Kidney (tissue), 14 donors: ENCODE results near the gene SHROOM2. TPM values are rescaled to one million over a fixed set of nuclear protein-coding genes. Genes with fewer than 3 reads are reported as not detected.

Experiments
- DNase-seq, 5 donors: peaks; one replicate each; pipeline ENCODE4 v3.0.0-alpha.2; 2013 to 2020
- FAIRE-seq: peaks from 2 replicates; lab custom pipeline; 2012; peaks lifted over from hg19 to GRCh38; lab: Jason Lieb, UNC
- H3K27ac ChIP-seq, 2 donors: one replicate each; pipeline ENCODE4 v1.7.0; 2013; ENCODE audit warnings: low read depth in 2 of 2, low read length in 2 of 2, inconsistent platforms in 1 of 2
- H3K27me3 ChIP-seq: one replicate; pipeline ENCODE4 v1.7.1; 2013; ENCODE audit warnings: low read length, inconsistent platforms; ENCODE audit not compliant: control insufficient read depth, insufficient read depth
- H3K36me3 ChIP-seq, 3 donors: one replicate each; pipeline versions ENCODE4 v1.7.0 to v1.7.1; 2013; ENCODE audit warnings: low read length in 3 of 3, control low read depth in 1 of 3, inconsistent platforms in 1 of 3; ENCODE audit not compliant: insufficient read depth in 3 of 3, control insufficient read depth in 2 of 3
- H3K4me1 ChIP-seq, 3 donors: one replicate each; pipeline versions ENCODE4 v1.7.0 to v1.7.1; 2013; ENCODE audit warnings: low read length in 3 of 3, inconsistent platforms in 1 of 3, low read depth in 1 of 3; ENCODE audit not compliant: control insufficient read depth in 2 of 3, insufficient read depth in 2 of 3
- H3K4me3 ChIP-seq, 3 donors: one replicate each; pipeline versions ENCODE4 v1.7.0 to v1.8.1; 2013; ENCODE audit warnings: low read length in 3 of 3, control low read depth in 1 of 3, inconsistent platforms in 1 of 3
- H3K9ac ChIP-seq, 3 donors: one replicate each; pipeline versions ENCODE4 v1.7.0 to v1.7.1; 2013; ENCODE audit warnings: low read length in 3 of 3, control low read depth in 1 of 3, inconsistent platforms in 1 of 3
- H3K9me3 ChIP-seq, 3 donors: one replicate each; pipeline versions ENCODE4 v1.7.0 to v1.7.1; 2013; ENCODE audit warnings: low read length in 3 of 3, control low read depth in 1 of 3, inconsistent platforms in 1 of 3; ENCODE audit not compliant: control insufficient read depth in 2 of 3, insufficient read depth in 1 of 3
- CTCF ChIP-seq: IDR thresholded peaks from 3 replicates; pipeline ENCODE4 v1.5.1; 2012; ENCODE audit warnings: mild to moderate bottlenecking, moderate library complexity, borderline replicate concordance; ENCODE audit not compliant: insufficient read depth; ENCODE audit errors: extremely low read depth
- intact Hi-C: fragments of 100-400 bp; cut with DNase I; formaldehyde crosslinking; loops from one replicate; pipeline ENCODE4 v1.11.1; 2022
- polyA plus RNA-seq: library from polyadenylated mRNA; stranded (reverse); fragments of 350-450 nt; fragmentation: Illumina TruSeq; extraction: RNeasy Lipid Tissue Mini Kit (QIAGEN cat#74804); gene quantifications from one replicate; pipeline ENCODE4 v1.2.3, GENCODE V29; 2014; ENCODE audit warnings: low read depth, low replicate concordance; ENCODE audit not compliant: insufficient read depth
- total RNA-seq: library from RNA; stranded (reverse); fragmentation: NEBNext Ultra II Directional; extraction: Animal tissue kit (Norgen Biotek cat#: 25700); gene quantifications from one replicate; pipeline ENCODE4 v1.2.1, GENCODE V29; 2021
- donor health status: control.
- donor health status: control.
- donor health status: control.
- donor health status: control.
- donor health status: control.
- donor health status: DM: yes; HTN: yes; CAD: no.
- donor health status: Normal renal cell carcinoma (clear cell type).

The SHROOM2 gene
- total and polyA plus RNA-seq, 2 donors from 2014 or later, result 3.5 to 11.8 TPM

- no peak for TF ChIP-seq CTCF
- H3K4me1 ChIP-seq, result peaks cover 0 to 3% (median 0%) of the 10 kb centered on the region in 3 donors
- H3K27me3 ChIP-seq, result no peaks in the 10 kb centered on the region
- H3K36me3 ChIP-seq, result no peaks in the 10 kb centered on the region
- no peak overlapping the region for H3K9ac ChIP-seq
- H3K4me3 ChIP-seq, result no peak overlapping the region
- FAIRE-seq, result no peak
- no peak for DNase-seq
- no peak overlapping the region for H3K27ac ChIP-seq
- intact Hi-C loops, result no loop called here
- H3K9me3 ChIP-seq, result no peaks in the 10 kb centered on the region
Measured at GRCh38 chrX:9859711-9860555, 73.7 kb downstream of the SHROOM2 start.

- DNase-seq (no peak), FAIRE-seq (no peak)
- no peaks in the 10 kb centered on the region for H3K36me3 ChIP-seq
- no peak overlapping the region for H3K9ac ChIP-seq
- H3K9me3 ChIP-seq, result no peaks in the 10 kb centered on the region
- H3K4me3 ChIP-seq, result no peak overlapping the region
- TF ChIP-seq CTCF, result no peak
- H3K4me1 ChIP-seq, result no peaks in the 10 kb centered on the region
- no peak overlapping the region for H3K27ac ChIP-seq
- intact Hi-C loops, result no loop called here
- no peaks in the 10 kb centered on the region for H3K27me3 ChIP-seq
Measured at GRCh38 chrX:9860826-9861225, 74.6 kb downstream of the SHROOM2 start.

- no peak for TF ChIP-seq CTCF
- DNase-seq (no peak), FAIRE-seq (no peak)
- no peaks in the 10 kb centered on the region for H3K9me3 ChIP-seq
- H3K4me1 ChIP-seq, result no peaks in the 10 kb centered on the region
- H3K36me3 ChIP-seq, result no peaks in the 10 kb centered on the region
- no peak overlapping the region for H3K9ac ChIP-seq
- H3K27ac ChIP-seq, result no peak overlapping the region
- no peak overlapping the region for H3K4me3 ChIP-seq
- intact Hi-C loops, result no loop called here
- H3K27me3 ChIP-seq, result no peaks in the 10 kb centered on the region
Measured at GRCh38 chrX:9861711-9862110, 75.5 kb downstream of the SHROOM2 start.

GRCh38 chrX:9862525-9862924 lies 76.3 kb downstream of the SHROOM2 start:
- Histone ChIP-seq H3K9me3 (no peaks in the 10 kb centered on the region), H3K27me3 (no peaks in the 10 kb centered on the region), H3K36me3 (no peaks in the 10 kb centered on the region), H3K9ac (no peak overlapping the region), H3K27ac (no peak overlapping the region), H3K4me1 (no peaks in the 10 kb centered on the region), H3K4me3 (no peak overlapping the region)
- no peak for TF ChIP-seq CTCF
- no peak for FAIRE-seq
- intact Hi-C loops, result no loop called here
- no peak for DNase-seq
